Progenitor cell of endocrine pancreas (in vitro differentiated cells): ENCODE data around the gene CAND2. TPM values are rescaled to one million over a fixed set of nuclear protein-coding genes. Genes with fewer than 3 reads are reported as not detected.

Experiments
- DNase-seq: peaks from one replicate; pipeline ENCODE4 v3.0.0; 2021; ENCODE audit warnings: low spot score; ENCODE audit not compliant: unreplicated experiment
- H3K27ac Mint-ChIP-seq: 2 replicates; pipeline ENCODE4 v1.8.0; 2021; ENCODE audit warnings: mild to moderate bottlenecking, moderate library complexity, mixed read lengths
- H3K27me3 Mint-ChIP-seq: 2 replicates; pipeline ENCODE4 v1.8.0; 2021; ENCODE audit warnings: mixed read lengths
- H3K36me3 Mint-ChIP-seq: 2 replicates; pipeline ENCODE4 v1.8.0; 2022; ENCODE audit warnings: mixed read lengths; ENCODE audit not compliant: insufficient read depth
- H3K4me1 Mint-ChIP-seq: 2 replicates; pipeline ENCODE4 v1.8.0; 2021; ENCODE audit warnings: low read depth, mixed read lengths
- H3K4me3 Mint-ChIP-seq: 2 replicates; pipeline ENCODE4 v1.8.0; 2021; ENCODE audit warnings: low read depth, mild to moderate bottlenecking, moderate library complexity, mixed read lengths
- H3K9me3 Mint-ChIP-seq: 2 replicates; pipeline ENCODE4 v1.8.0; 2021; ENCODE audit warnings: low read depth, mixed read lengths
- total RNA-seq: library from RNA; stranded (reverse); gene quantifications from 2 replicates; pipeline ENCODE4 v1.2.1, GENCODE V29; 2021
- TF ChIP-seq, protein P1 (sequence below): fragments of 200-600 bp; sonication (generic); IDR thresholded peaks from one replicate; pipeline ENCODE4 v1.5.0; 2021; ENCODE audit warnings: antibody characterized with exemption, mild to moderate bottlenecking; ENCODE audit not compliant: unreplicated experiment

CAND2 gene
- total RNA-seq, 1 donor from 2014 or later = 11.0 TPM

DNA sequence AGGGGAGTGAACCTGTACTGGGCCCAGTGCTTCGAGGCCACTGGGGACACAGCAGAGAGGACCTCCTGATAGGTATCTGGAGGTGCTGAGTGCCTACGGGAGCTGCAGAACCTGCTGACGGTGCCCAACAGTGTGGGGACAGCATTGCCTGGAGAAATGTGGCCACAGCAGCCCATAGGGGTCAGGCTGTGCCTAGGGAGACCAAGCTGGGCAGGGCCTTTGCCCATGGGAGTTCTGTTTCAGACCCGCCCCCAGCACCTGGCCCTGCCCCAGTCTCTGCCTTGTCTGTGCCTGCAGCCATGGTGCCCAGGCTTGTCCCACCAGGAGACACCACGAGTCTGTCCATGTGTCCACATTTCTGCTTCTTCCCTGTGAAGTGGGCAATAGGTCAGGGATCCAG, 60.1 kb downstream of the CAND2 start:
- no peaks in the 10 kb centered on the region for H3K9me3 Mint-ChIP-seq
- no peak for DNase-seq
- no peaks in the 10 kb centered on the region for H3K4me1 Mint-ChIP-seq
- TF ChIP-seq, protein P1, sequence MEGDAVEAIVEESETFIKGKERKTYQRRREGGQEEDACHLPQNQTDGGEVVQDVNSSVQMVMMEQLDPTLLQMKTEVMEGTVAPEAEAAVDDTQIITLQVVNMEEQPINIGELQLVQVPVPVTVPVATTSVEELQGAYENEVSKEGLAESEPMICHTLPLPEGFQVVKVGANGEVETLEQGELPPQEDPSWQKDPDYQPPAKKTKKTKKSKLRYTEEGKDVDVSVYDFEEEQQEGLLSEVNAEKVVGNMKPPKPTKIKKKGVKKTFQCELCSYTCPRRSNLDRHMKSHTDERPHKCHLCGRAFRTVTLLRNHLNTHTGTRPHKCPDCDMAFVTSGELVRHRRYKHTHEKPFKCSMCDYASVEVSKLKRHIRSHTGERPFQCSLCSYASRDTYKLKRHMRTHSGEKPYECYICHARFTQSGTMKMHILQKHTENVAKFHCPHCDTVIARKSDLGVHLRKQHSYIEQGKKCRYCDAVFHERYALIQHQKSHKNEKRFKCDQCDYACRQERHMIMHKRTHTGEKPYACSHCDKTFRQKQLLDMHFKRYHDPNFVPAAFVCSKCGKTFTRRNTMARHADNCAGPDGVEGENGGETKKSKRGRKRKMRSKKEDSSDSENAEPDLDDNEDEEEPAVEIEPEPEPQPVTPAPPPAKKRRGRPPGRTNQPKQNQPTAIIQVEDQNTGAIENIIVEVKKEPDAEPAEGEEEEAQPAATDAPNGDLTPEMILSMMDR = no peak
- no peak overlapping the region for H3K27ac Mint-ChIP-seq
- no peak overlapping the region for H3K4me3 Mint-ChIP-seq
- no peaks in the 10 kb centered on the region for H3K36me3 Mint-ChIP-seq
- H3K27me3 Mint-ChIP-seq = peaks cover 33% of the 10 kb centered on the region

DNA sequence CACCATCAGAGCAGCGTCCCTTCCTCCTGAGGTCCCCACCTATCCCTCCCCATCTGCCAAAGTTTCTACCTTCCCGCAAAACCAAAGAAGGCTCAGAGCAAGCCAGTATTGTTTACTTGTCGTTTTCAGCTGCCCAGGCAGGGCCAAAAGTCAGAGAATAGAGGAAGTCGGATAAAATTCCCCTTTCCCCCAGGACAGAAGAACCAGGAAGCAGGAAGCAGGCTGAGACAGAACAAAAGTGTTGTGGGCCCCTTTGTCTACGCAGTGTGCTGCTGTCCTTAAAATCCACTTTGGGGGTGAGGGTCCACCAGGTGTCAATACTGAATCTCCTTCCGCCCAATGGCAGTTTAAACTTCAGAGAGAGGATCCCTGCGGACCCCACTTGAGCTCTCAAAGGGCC, 63.4 kb downstream of the CAND2 start:
- H3K27ac Mint-ChIP-seq = no peak overlapping the region
- H3K27me3 Mint-ChIP-seq = peaks cover 16% of the 10 kb centered on the region
- H3K4me1 Mint-ChIP-seq = no peaks in the 10 kb centered on the region
- no peak for DNase-seq
- H3K36me3 Mint-ChIP-seq = no peaks in the 10 kb centered on the region
- no peaks in the 10 kb centered on the region for H3K9me3 Mint-ChIP-seq
- TF ChIP-seq, protein P1 = no peak
- no peak overlapping the region for H3K4me3 Mint-ChIP-seq

DNA sequence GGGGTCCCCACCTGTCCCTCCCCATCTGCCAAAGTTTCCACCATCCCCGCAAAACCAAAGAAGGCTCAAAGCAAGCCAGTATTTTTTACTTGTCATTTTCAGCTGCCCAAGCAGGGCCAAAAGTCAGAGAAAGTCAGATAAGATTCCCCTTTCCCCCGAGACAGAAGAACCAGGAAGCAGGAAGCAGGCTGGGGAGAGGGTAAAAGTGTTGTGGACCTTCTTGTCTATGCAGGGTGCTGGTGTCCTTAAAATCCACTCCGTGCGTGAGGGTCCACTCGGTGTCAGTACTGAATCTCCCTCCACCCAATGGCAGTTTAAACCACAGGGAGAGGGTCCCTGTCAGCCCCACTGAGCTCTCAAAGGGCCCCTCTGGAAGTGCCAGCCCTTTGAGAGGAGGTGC, 65.1 kb downstream of the CAND2 start:
- Mint-ChIP-seq H3K27ac (no peak overlapping the region), H3K4me1 (peaks cover 3% of the 10 kb centered on the region), H3K36me3 (peaks cover 2% of the 10 kb centered on the region), H3K27me3 (peaks cover 11% of the 10 kb centered on the region), H3K4me3 (no peak overlapping the region), H3K9me3 (peaks cover 5% of the 10 kb centered on the region)
- no peak for DNase-seq
- TF ChIP-seq, protein P1 = no peak

DNA sequence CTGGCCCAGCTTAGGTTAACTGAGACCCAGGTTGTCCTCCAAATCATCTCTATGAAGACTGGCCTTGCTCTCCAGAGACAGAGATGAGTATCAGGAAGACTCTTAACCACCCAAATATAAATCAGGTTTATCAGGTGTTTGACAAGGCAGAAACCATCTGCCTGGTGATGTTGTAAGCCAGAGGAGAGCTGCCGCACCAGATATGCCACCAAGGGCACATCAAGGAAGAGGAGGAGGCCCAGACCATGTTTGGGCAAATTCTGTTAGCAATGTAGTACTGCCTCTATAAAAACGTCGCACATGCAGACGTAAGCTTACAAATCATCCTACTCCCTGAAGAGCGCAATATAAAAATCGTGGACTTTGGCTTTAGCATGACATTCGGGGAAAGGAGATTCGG, 65.9 kb downstream of the CAND2 start:
- H3K36me3 Mint-ChIP-seq = peaks cover 2% of the 10 kb centered on the region

DNA sequence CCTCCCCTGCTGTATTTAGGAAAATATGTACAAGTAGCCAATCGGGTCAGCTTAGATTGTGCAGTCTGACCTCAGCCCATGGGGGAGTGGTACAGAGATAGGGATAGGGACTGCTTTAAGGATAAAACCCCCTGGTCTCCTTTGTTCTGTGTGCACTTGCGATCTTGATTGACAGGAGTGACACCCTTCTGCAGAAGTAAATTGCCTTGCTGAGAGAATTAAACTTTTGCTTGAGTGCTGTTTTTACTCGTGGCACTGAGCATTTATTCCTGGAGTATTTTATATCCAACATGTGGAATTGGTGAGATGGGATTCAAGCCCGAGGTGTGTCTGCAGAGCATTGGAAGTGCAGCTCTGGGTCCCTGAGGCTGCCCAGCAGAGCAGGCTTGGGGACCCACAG, 68.8 kb downstream of the CAND2 start:
- peaks cover 2% of the 10 kb centered on the region for H3K36me3 Mint-ChIP-seq
- H3K27ac Mint-ChIP-seq = peak overlapping the region; percentile 71
- H3K9me3 Mint-ChIP-seq = peaks cover 5% of the 10 kb centered on the region
- H3K4me1 Mint-ChIP-seq = peaks cover 10% of the 10 kb centered on the region
- peaks cover 6% of the 10 kb centered on the region for H3K27me3 Mint-ChIP-seq
- DNase-seq = no peak
- no peak overlapping the region for H3K4me3 Mint-ChIP-seq
- TF ChIP-seq, protein P1 = no peak

More for the DNA sequence above, 65.9 kb downstream of the CAND2 start:
- Mint-ChIP-seq H3K4me1 (peaks cover 3% of the 10 kb centered on the region), H3K27ac (no peak overlapping the region), H3K9me3 (peaks cover 5% of the 10 kb centered on the region), H3K27me3 (peaks cover 6% of the 10 kb centered on the region), H3K4me3 (no peak overlapping the region)
- TF ChIP-seq, protein P1 = no peak
- no peak for DNase-seq
